Astrocyte (in vitro differentiated cells and primary cell): Measurements from ENCODE around the gene UBE4B.

Experiments used
- CTCF ChIP-seq: IDR thresholded peaks from 2 replicates; pipeline ENCODE4 v1.5.1; 2011; ENCODE audit warnings: low read depth, mild to moderate bottlenecking, inconsistent platforms, low read length, moderate library complexity; ENCODE audit not compliant: insufficient read depth
- EZH2 ChIP-seq: IDR thresholded peaks from 2 replicates; pipeline ENCODE4 v1.6.1; 2012; ENCODE audit warnings: mild to moderate bottlenecking, low read length, inconsistent platforms; ENCODE audit not compliant: insufficient read depth

- TF ChIP-seq CTCF (no peak), EZH2 (no peak)
These were observed 128.2 kb downstream of the UBE4B start for GRCh38 chr1:10160907-10161490.
